Trophoblast cell (in vitro differentiated cells and primary cell): ENCODE data around the gene IL6ST.
A peak's percentile ranks its signal among the peaks of the same experiment; 100 is the strongest.

Experiments
- DNase-seq, 2 donors: peaks; one replicate each; pipeline ENCODE4 v3.0.0-alpha.2; 2016
- H2AFZ ChIP-seq: 2 replicates; pipeline ENCODE4 v1.6.1; 2013; ENCODE audit warnings: low read length, moderate library complexity, mild to moderate bottlenecking; ENCODE audit not compliant: insufficient read depth, poor library complexity
- H2AK5ac ChIP-seq: 2 replicates; pipeline ENCODE4 v1.6.1; 2013; ENCODE audit warnings: mild to moderate bottlenecking, low read length
- H2BK120ac ChIP-seq: 2 replicates; pipeline ENCODE4 v1.6.1; 2013; ENCODE audit warnings: low read length, mild to moderate bottlenecking, moderate library complexity; ENCODE audit not compliant: insufficient read depth, poor library complexity
- H2BK12ac ChIP-seq: 2 replicates; pipeline ENCODE4 v1.6.1; 2013; ENCODE audit warnings: mild to moderate bottlenecking, low read length, moderate library complexity
- H2BK5ac ChIP-seq: 2 replicates; pipeline ENCODE4 v1.6.1; 2013; ENCODE audit warnings: low read length, low read depth, moderate library complexity, mild to moderate bottlenecking; ENCODE audit not compliant: poor library complexity
- H3K14ac ChIP-seq: 2 replicates; pipeline ENCODE4 v1.6.1; 2013; ENCODE audit warnings: mild to moderate bottlenecking, low read length
- H3K18ac ChIP-seq: 2 replicates; pipeline ENCODE4 v1.6.1; 2013; ENCODE audit warnings: mild to moderate bottlenecking, low read length
- H3K23ac ChIP-seq: 2 replicates; pipeline ENCODE4 v1.6.1; 2013; ENCODE audit warnings: low read length
- H3K27ac ChIP-seq: 2 replicates; pipeline ENCODE4 v1.5.1; 2013; ENCODE audit warnings: low read depth, mild to moderate bottlenecking, inconsistent platforms, low read length, moderate library complexity
- H3K27me3 ChIP-seq: 2 replicates; pipeline ENCODE4 v1.6.1; 2013; ENCODE audit warnings: inconsistent platforms, mild to moderate bottlenecking, low read length, moderate library complexity; ENCODE audit not compliant: insufficient read depth
- H3K36me3 ChIP-seq, 2 experiments: 1 replicate in 1 of 2; 2 replicates in 1 of 2; pipeline ENCODE4 v1.6.1; 2013; ENCODE audit warnings: low read length in 2 of 2, mild to moderate bottlenecking in 2 of 2, moderate library complexity in 1 of 2; ENCODE audit not compliant: insufficient read depth in 2 of 2, control insufficient read depth in 1 of 2
- H3K4ac ChIP-seq: 2 replicates; pipeline ENCODE4 v1.6.1; 2013; ENCODE audit warnings: low read depth, mild to moderate bottlenecking, low read length, moderate library complexity
- H3K4me1 ChIP-seq, 2 experiments: 1 replicate in 1 of 2; 2 replicates in 1 of 2; pipeline ENCODE4 v1.6.1; 2013; ENCODE audit warnings: low read length in 2 of 2, mild to moderate bottlenecking in 2 of 2, moderate library complexity in 1 of 2; ENCODE audit not compliant: insufficient read depth in 2 of 2, control insufficient read depth in 1 of 2
- H3K4me2 ChIP-seq: 2 replicates; pipeline ENCODE4 v1.6.1; 2013; ENCODE audit warnings: inconsistent platforms, mild to moderate bottlenecking, low read length, moderate library complexity
- H3K4me3 ChIP-seq: 2 replicates; pipeline ENCODE4 v1.5.1; 2013; ENCODE audit warnings: mild to moderate bottlenecking, low read depth, low read length, inconsistent platforms
- H3K79me1 ChIP-seq: one replicate; pipeline ENCODE4 v1.6.1; 2013; ENCODE audit warnings: low read length
- H3K79me2 ChIP-seq: 2 replicates; pipeline ENCODE4 v1.6.1; 2013; ENCODE audit warnings: low read length, mild to moderate bottlenecking; ENCODE audit not compliant: control insufficient read depth, insufficient read depth, poor library complexity
- H3K9ac ChIP-seq: 2 replicates; pipeline ENCODE4 v1.6.1; 2013; ENCODE audit warnings: mild to moderate bottlenecking, low read length
- H3K9me3 ChIP-seq: 2 replicates; pipeline ENCODE4 v1.6.1; 2013; ENCODE audit warnings: low read depth, mild to moderate bottlenecking, control low read depth, inconsistent platforms, low read length; ENCODE audit not compliant: insufficient read depth
- H4K12ac ChIP-seq: 2 replicates; pipeline ENCODE4 v1.6.1; 2013; ENCODE audit warnings: low read depth, mild to moderate bottlenecking, low read length, moderate library complexity
- H4K8ac ChIP-seq: 2 replicates; pipeline ENCODE4 v1.6.1; 2013; ENCODE audit warnings: low read depth, mild to moderate bottlenecking, low read length, moderate library complexity
- H4K91ac ChIP-seq: one replicate; pipeline ENCODE4 v1.6.1; 2013; ENCODE audit warnings: low read depth, mild to moderate bottlenecking, low read length, moderate library complexity
- WGBS: extraction: QIAGEN DNeasy Blood & Tissue Kit; methylation state at CpG from one replicate; pipeline ENCODE4 v1.1.7; 2013; ENCODE audit warnings: missing lambda C conversion rate; ENCODE audit not compliant: insufficient read length, insufficient coverage; ENCODE audit errors: extremely low coverage; 5-methylcytosine and 5-hydroxymethylcytosine counted together

The IL6ST gene

GRCh38 chr5:55919625-55920024 is 75.1 kb downstream of the IL6ST start:
- Histone ChIP-seq H3K23ac (no peak overlapping the region), H4K8ac (no peak overlapping the region), H2AK5ac (no peak overlapping the region), H3K18ac (no peak overlapping the region), H3K27ac (no peak overlapping the region), H2BK12ac (no peak overlapping the region), H3K79me2 (no peaks in the 10 kb centered on the region), H3K9me3 (no peaks in the 10 kb centered on the region), H3K27me3 (no peaks in the 10 kb centered on the region), H4K91ac (no peak overlapping the region), H3K79me1 (peaks cover under 1% of the 10 kb centered on the region), H3K9ac (no peak overlapping the region), H3K4me1 (peaks cover 0 to 2% of the 10 kb centered on the region in 2 experiments), H3K4me3 (no peak overlapping the region), H4K12ac (no peak overlapping the region), H3K36me3 (no peaks in the 10 kb centered on the region), H3K4me2 (no peak overlapping the region), H2BK5ac (no peak overlapping the region), H3K14ac (no peak overlapping the region), H2BK120ac (peak overlapping the region; percentile 30), H3K4ac (no peak overlapping the region), H2AFZ (no peak overlapping the region)
- no CpG with 5 or more reads among the region's 3 CpGs for WGBS
- no peak for DNase-seq

- H4K8ac ChIP-seq, result no peak overlapping the region
- H3K27ac ChIP-seq, result no peak overlapping the region
- no peak overlapping the region for H2BK5ac ChIP-seq
- no peak overlapping the region for H2AK5ac ChIP-seq
- H3K79me2 ChIP-seq, result no peaks in the 10 kb centered on the region
- peaks cover 0 to 2% of the 10 kb centered on the region in 2 experiments for H3K4me1 ChIP-seq
- H4K91ac ChIP-seq, result no peak overlapping the region
- no peaks in the 10 kb centered on the region for H3K27me3 ChIP-seq
- H4K12ac ChIP-seq, result no peak overlapping the region
- H3K14ac ChIP-seq, result no peak overlapping the region
- H3K4me2 ChIP-seq, result no peak overlapping the region
- no peak overlapping the region for H3K18ac ChIP-seq
- H3K4ac ChIP-seq, result no peak overlapping the region
- H3K23ac ChIP-seq, result no peak overlapping the region
- no peak overlapping the region for H2BK12ac ChIP-seq
- DNase-seq, result no peak
- H3K4me3 ChIP-seq, result no peak overlapping the region
- WGBS, result no CpG with 5 or more reads among the region's 17 CpGs
- H3K9me3 ChIP-seq, result no peaks in the 10 kb centered on the region
- H2AFZ ChIP-seq, result no peak overlapping the region
- no peaks in the 10 kb centered on the region for H3K36me3 ChIP-seq
- no peak overlapping the region for H2BK120ac ChIP-seq
- H3K9ac ChIP-seq, result no peak overlapping the region
- H3K79me1 ChIP-seq, result no peaks in the 10 kb centered on the region
These were observed 76.4 kb downstream of the IL6ST start for GRCh38 chr5:55918087-55919035.

- H2AFZ ChIP-seq, result no peak overlapping the region
- H2BK120ac ChIP-seq, result no peak overlapping the region
- peaks cover 0 to 2% of the 10 kb centered on the region in 2 experiments for H3K4me1 ChIP-seq
- no peak overlapping the region for H4K8ac ChIP-seq
- no peak overlapping the region for H3K23ac ChIP-seq
- no peak overlapping the region for H2BK12ac ChIP-seq
- WGBS, result no CpG with 5 or more reads among the region's 5 CpGs
- H2AK5ac ChIP-seq, result no peak overlapping the region
- no peaks in the 10 kb centered on the region for H3K27me3 ChIP-seq
- no peak overlapping the region for H2BK5ac ChIP-seq
- H3K27ac ChIP-seq, result no peak overlapping the region
- no peak overlapping the region for H3K14ac ChIP-seq
- H3K36me3 ChIP-seq, result no peaks in the 10 kb centered on the region
- H3K4ac ChIP-seq, result no peak overlapping the region
- no peak overlapping the region for H3K4me2 ChIP-seq
- no peak overlapping the region for H3K9ac ChIP-seq
- H4K91ac ChIP-seq, result no peak overlapping the region
- H3K9me3 ChIP-seq, result no peaks in the 10 kb centered on the region
- H3K4me3 ChIP-seq, result no peak overlapping the region
- no peak for DNase-seq
- no peak overlapping the region for H3K18ac ChIP-seq
- H3K79me2 ChIP-seq, result no peaks in the 10 kb centered on the region
- H3K79me1 ChIP-seq, result no peaks in the 10 kb centered on the region
- no peak overlapping the region for H4K12ac ChIP-seq
These were observed 77.2 kb downstream of the IL6ST start for GRCh38 chr5:55917402-55918086.

- Histone ChIP-seq H2AK5ac (no peak overlapping the region), H3K4ac (no peak overlapping the region), H3K23ac (no peak overlapping the region), H3K9ac (no peak overlapping the region), H4K8ac (no peak overlapping the region), H3K14ac (no peak overlapping the region), H3K27me3 (no peaks in the 10 kb centered on the region), H2BK120ac (no peak overlapping the region), H4K91ac (no peak overlapping the region), H3K9me3 (no peaks in the 10 kb centered on the region), H3K4me2 (no peak overlapping the region), H3K4me1 (peaks cover 0 to 2% of the 10 kb centered on the region in 2 experiments), H3K36me3 (no peaks in the 10 kb centered on the region), H2BK12ac (no peak overlapping the region), H3K79me1 (no peaks in the 10 kb centered on the region), H3K4me3 (no peak overlapping the region), H3K27ac (no peak overlapping the region), H3K18ac (no peak overlapping the region), H2AFZ (no peak overlapping the region), H3K79me2 (no peaks in the 10 kb centered on the region), H4K12ac (no peak overlapping the region), H2BK5ac (no peak overlapping the region)
- no CpG with 5 or more reads among the region's 10 CpGs for WGBS
- no peak for DNase-seq
These were observed 77.8 kb downstream of the IL6ST start for GRCh38 chr5:55916986-55917385.
